ENCODE results near the gene KCND3.
"Not testable (repeated sequence)": the region's sequence is repeated elsewhere in the genome, so short reads cannot be mapped to it uniquely, and the experiment has no call there.

KCND3 gene

DNA sequence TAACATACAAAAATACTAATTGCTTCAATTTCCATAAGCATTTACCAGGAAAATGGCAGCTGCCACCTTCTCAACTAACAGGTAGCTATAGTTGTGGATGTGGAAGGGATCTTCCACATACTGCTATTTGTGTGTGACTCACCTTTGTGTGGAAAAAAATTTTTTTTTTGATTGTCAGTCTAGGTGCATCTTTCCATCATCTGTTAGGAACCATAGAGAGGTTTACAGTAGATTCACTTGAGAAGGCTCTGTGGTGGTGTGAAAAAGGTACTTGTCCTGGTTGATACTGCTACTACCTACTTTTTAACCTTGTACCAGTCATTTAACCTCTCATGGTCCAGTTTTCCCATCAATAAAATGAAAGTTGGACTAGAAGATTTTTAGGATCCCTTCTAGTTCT lies 220.8 kb downstream of the KCND3 start:
- no peak for DNase-seq (ENCODE audit: low read depth)
- H3K4me3 ChIP-seq (ENCODE audit: low read depth, low read length) = no peak overlapping the region

DNA sequence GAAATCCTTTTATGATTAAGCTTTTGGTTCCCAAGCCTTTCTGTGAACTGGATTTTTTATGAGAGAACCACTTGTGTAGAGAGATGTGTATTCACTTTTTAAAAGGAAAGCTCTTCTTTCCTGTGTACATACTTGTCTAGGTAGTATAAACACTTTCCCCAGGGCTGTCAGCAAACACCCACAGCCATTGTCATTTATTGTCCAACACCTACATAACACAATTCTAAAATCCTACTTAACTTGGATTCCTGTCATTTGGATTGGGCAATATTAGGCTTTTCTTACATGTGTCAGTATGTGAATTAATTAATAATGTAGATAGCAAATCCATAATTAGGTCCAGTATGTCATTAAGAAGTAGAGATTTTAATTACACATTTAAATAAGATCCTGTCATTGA lies 221.4 kb downstream of the KCND3 start:
- no peak overlapping the region for H3K4me3 ChIP-seq (ENCODE audit: low read depth, low read length)
- DNase-seq (ENCODE audit: low read depth) = no peak

DNA sequence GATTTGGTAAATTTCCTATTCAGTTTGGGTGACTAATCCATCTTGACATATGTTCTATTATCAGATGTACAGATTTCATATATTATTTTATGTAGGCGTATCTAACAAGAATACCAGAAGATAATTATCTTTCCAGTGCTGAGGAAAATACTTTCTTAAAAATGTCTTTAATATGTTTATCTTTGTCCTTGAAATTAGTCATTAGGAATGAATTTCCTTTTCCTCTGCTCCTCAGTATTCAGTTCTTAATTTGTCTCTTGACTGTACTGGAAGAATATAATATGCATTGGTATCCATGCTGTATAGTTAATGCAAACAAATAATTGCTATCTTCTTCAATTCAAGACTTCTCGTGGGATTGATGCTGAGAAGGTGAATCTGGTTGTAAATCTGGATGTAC lies 227.1 kb downstream of the KCND3 start:
- no peak overlapping the region for H3K4me3 ChIP-seq (ENCODE audit: low read depth, low read length)
- no peak for DNase-seq (ENCODE audit: low read depth)

DNA sequence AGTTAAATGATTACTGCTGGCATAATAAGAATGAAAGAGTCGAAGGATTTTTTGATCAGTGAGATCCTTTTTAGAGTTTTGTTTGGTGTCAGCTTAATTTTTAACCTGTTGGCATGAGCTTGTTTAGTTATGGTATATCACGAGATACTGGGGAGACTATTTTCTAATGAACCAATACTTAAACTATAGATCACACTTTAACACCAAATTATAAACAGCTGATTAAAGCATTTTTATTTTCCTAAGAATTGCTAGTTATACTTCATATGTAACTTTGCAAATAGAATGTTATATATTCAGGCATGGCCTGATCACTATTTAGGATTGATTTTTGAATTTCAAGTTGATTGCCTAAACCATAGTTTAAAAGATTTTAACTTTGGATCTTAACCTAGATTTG lies 227.8 kb downstream of the KCND3 start:
- no peak overlapping the region for H3K4me3 ChIP-seq (ENCODE audit: low read depth, low read length)
- DNase-seq (ENCODE audit: low read depth) = no peak

DNA sequence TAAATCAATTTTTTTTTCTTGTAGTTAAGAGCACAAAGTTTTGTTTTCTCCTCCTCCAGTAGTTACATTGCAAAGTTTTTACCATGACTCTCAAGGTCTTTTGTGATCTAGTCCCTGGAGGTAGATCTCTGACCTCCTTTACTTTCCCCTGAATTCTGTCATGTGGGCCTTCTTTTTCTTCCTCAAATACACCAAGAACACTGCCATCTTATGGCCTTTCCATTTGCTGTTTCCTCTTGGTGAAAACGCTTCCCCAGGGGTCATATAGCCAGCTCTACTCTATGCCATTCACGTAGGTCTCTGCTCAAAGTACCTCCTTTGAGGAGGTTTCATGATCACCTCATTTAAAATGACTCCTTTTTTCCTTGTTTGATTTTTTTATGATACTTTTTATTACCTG lies 231.1 kb downstream of the KCND3 start:
- H3K4me3 ChIP-seq (ENCODE audit: low read depth, low read length) = no peak overlapping the region
- no peak for DNase-seq (ENCODE audit: low read depth)

DNA sequence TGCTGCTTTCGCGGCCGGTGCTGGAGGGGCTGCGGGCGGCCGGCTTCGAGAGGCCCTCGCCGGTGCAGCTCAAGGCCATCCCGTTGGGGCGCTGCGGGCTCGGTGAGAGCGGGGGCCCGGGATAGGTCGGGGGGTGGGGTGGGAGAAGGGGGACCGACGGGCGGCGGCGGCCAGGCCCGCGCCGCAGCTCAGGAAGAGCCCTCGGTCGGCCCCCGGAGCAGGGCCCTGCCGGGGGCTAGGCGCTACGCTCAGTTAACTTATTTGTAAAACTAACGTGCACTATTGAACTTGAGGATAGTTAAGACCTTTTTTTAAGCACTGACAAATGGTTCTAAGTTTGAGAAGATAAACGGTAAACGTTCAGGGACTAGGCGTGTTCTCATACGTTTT lies 233.3 kb downstream of the KCND3 start:
- no peak for DNase-seq (ENCODE audit: low read depth)

DNA sequence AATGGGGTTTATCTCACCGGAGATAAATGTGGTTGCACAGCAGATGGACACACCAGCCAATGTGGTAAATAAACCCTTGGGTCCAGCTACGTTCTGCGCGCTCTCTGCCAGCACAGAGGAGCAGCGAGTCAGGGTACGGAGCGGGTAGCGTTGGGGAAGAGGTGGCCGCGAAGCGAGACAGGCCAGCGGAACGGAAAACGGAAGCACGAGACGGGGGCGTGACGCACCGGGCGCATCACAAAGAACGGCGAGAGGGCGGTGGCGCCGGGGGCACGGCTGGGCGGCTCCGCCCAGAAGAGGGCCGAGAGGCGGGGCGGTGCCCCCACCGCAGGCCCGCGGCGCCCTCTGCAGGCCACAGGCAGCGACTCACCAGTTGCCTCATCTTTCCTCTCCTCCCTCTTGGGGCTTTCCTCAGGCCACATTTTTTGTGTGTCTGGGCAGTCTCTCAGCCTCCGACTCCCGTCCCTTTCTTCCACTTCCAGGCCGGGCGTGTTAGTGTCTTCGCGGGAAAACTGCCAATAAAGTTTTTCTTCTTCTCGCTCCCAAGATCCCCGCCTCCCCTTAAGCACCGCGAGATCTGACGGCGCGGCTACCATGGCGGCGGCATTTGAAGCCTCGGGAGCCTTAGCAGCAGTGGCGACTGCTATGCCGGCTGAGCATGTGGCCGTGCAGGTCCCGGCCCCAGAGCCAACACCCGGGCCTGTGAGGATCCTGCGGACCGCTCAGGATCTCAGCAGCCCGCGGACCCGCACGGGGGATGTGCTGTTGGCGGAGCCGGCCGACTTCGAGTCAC lies 233.9 kb downstream of the KCND3 start, which contains the start of gene DDX20:
Gene DDX20 (plus strand): TSS at position 571 of the 793 bp plus-strand sequence. CDS start 24 bp downstream, at position 595.
- DNase-seq (ENCODE audit: low read depth) = peak; percentile 94
- H3K4me3 ChIP-seq (ENCODE audit: low read depth, low read length) = peak within 1 kb of the TSS; percentile 85

More for the DNA sequence above, 233.3 kb downstream of the KCND3 start:
- peak overlapping the region; percentile 85 for H3K4me3 ChIP-seq (ENCODE audit: low read depth, low read length)

DNA sequence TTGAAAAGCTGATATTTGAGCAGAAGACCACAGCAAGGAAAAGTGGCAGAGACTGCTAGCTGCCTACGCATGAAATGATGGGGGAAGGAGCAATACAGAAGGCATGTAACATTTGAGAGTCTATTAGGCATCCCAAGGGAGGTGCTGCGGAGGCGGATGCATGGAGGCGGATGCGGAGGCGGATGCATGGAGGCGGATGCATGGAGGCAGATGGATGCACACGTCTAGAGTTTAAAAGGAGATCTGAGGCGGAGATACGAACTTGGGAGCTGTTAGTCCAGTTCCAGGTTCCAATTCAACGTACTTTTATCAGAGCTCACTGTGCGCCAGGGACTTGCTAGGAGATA lies 234.5 kb downstream of the KCND3 start:
- DNase-seq (ENCODE audit: low read depth) = no peak
- H3K4me3 ChIP-seq (ENCODE audit: low read depth, low read length) = peak overlapping the region; percentile 85

DNA sequence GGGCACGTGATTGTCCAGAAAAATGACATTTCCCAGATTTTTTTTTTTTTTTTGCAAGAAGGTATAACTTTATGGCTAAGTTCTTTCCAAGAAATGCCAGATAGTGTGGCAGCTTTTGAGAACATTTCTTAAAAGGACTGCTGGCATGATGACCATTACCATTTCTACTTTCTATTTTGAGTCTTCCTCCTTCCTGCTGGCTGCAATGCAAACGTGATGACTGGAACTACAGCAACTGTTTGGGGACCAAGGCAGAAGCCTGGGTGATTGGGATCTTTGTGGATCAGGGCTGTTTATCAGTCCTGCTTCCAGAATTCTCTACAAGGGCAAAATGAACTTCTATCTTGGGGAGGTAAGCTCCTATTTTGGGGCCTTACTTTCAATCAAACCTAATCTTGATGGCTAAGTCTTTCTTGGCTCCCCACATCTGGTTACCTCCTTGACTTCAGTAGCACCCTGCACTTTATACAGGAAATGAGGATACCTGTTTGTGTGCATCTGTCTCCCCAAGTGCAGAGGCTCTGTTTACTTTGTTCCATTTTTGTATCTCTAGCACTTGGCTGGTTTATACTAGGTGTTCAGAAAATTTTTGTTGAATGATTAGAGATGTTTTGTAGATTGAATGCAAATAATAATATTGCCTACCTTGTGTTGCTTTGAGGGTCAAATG lies 237.4 kb downstream of the KCND3 start:
- no peak overlapping the region for H3K4me3 ChIP-seq (ENCODE audit: low read depth, low read length)
- no peak for DNase-seq (ENCODE audit: low read depth)

DNA sequence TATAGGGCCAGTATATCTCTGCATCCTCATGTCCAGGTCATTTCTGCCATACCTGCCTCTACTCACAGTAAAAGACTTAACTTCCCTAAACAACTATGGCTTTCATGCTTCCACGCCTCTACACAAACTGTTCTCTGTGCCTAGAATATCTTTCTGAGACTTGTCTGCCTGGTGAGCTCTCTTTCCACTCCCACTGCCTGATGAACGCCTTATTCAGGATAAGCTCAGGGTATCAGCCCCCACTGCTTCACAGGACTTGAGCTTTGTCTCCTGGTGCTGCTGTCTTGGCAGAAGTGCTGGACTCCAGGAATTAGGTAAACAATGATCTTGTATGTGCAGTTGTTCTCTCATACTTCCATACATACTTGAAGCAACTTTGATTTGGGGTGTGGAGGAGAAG lies 238.6 kb downstream of the KCND3 start:
- H3K4me3 ChIP-seq (ENCODE audit: low read depth, low read length) = no peak overlapping the region
- no peak for DNase-seq (ENCODE audit: low read depth)

DNA sequence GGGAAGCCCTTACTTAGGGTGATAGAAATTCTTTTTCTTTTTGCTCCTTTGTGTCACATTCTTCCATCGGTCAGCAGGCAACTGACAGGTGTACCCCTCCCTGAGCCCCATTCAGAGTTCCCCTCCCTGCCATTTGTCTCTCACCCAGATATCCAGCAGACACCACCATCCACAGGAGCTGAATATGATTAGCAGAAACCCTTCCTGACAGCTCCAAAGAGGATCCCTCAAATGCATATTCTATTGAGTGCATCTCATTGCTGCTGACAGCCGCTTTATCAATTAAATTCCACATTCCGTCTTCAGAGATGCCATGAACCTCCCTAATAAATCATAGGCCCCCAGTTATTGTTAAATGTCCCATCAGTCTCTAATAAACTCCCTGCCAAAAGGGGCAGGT lies 239.8 kb downstream of the KCND3 start:
- no peak overlapping the region for H3K4me3 ChIP-seq (ENCODE audit: low read depth, low read length)
- no peak for DNase-seq (ENCODE audit: low read depth)

DNA sequence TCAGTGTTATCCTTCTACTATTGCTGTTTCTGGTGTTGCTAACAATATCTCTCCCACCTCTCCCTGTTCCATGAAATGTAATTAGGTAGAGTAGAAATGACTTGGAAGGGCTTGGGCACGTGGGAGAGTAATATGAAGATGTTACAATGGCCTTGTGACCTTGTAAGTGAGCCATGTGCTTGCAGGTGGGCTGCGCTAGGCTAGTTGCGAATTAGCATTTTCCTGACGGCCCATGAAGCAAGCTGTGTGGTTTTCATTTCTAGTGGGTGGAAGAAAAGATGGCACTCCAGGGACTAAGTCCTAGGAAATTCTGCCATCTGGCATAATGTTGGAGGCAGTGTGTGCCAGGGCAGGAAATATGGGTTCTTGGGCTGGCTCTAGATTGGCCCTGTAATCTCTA lies 241.5 kb downstream of the KCND3 start:
- no peak overlapping the region for H3K4me3 ChIP-seq (ENCODE audit: low read depth, low read length)
- DNase-seq (ENCODE audit: low read depth) = no peak

DNA sequence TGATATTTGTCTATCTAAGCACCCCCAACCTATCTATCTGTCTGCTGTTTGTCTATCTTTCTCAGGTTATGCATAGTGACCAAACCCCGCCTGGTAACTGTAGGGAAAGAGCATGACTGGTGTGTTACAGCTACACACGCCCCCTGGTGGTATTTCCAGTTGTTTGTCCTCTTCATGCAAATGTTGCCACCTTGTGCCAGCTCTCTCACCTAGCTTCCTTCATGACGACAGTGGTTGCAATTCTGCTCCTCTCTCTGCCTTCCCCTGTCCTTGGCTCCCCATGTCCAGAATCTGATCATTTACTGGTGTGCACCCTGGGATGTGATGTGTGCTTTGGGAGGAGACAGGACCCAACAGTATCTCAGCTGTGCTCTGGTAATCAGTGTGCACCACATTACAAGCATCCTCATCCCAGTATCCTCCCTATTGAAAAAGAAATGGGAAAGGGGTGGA lies 242.2 kb downstream of the KCND3 start:
- DNase-seq (ENCODE audit: low read depth) = no peak
- H3K4me3 ChIP-seq (ENCODE audit: low read depth, low read length) = no peak overlapping the region

DNA sequence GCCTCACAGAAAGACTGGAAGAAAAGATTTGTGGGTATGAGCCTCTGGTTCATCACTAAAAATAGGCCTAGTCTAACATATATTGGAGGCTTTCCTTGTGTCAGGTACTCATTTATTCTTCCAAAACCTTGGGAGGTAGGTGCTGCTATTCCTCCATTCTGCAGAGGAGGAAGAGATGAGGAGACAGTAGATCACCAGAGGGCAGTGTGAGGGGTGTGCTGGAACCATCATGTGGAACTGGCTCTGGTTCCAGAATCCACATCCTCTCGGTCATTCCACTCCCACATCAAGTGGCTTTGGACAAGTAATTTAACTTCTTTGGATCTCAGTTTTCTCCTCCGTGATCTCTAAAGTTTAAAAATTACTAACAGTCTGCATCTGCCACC lies 242.9 kb downstream of the KCND3 start:
- no peak overlapping the region for H3K4me3 ChIP-seq (ENCODE audit: low read depth, low read length)
- no peak for DNase-seq (ENCODE audit: low read depth)

DNA sequence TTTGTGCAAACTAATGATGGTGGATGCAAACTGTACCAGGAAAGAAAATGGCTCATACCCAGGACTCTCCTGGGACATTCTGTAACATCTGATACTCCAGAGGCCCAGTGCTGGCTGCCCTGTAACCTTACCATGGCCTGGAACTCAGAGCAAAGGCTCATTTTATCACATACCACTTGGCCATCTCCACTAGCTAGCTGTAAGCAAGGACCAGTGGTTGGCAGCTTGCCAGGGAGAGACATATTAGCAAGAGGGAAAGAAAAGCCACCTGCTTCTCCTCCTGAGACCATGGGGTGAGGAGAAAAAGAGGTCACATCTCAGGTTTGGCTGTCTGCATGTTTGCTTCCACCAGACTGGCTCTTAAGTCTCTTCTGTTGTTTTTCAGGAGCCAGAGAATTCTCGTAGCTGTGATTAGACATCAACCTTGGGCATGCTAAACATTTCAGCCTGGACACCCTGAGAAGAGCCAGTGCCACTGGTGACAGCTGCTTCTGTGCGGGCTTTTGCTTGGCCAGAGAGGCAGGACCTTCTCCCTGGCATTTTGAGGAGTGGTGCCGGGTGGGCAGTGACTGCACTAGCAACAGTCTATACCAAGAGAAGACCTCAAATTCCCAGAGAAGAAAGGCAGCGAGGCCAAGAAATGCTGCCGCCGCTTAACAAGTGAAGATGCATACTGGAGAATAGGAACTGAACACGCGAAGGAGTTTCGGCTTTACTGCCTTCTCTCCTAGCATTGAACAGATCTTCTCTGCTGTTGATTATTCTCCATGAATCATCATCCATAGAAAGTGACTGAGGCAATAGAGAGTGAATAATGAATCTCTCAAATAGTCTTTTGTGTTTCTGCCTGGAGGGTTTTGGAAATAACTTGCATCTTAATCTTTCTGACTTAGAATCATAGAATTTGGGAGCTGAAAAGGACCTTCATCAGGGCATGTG lies 243.5 kb downstream of the KCND3 start:
- no peak overlapping the region for H3K4me3 ChIP-seq (ENCODE audit: low read depth, low read length)
- DNase-seq (ENCODE audit: low read depth) = no peak

DNA sequence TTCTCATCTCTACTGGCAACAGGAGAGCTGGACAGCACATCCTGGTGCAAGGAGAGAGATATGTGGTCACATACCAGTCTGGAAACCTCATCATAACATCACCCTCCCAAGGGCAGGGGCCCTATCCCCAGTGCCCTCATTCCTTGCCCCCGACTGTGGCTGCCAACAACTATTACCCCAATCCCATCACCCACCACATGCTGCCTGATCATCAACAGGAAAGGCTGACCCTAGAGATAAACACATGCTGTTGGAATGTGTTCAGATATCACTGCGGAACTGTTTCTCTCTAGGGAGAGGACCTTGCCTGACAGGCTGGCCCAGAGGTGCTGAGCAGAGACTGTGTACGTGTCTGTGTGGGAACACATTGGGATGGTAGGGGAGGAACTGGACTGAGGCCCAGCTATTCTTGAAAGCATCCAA lies 245.8 kb downstream of the KCND3 start:
- no peak overlapping the region for H3K4me3 ChIP-seq (ENCODE audit: low read depth, low read length)
- DNase-seq (ENCODE audit: low read depth) = peak; percentile 71

DNA sequence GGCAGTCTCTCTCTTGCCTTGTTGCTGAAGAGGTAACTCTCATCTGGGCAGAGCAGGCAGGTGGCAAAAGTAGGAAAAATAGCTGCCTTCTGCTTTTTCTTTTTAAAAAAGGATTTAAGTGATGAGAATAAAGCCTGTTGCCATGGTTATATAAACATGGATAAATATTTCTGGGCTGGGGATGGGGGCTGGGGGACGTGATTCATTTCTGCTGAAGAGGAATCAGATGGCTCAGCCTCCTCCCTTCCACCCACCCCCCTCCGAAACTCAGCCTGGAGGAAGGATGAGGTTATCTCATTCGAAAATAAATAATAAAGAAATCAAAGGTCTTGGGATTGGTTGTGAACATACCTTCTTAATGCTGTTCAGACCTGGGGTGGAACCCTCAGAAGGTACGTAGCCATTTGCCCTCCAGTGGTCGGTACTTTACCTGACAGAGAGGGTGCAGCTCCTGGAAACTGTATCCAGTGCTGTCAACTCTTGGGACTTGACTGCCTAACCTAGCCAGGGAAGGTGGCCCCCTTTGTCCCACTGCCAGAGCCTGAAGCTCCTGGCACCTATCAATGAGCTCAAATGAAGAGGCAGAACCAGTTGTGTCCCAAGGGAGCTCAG lies 246.4 kb downstream of the KCND3 start:
- DNase-seq (ENCODE audit: low read depth) = no peak
- H3K4me3 ChIP-seq (ENCODE audit: low read depth, low read length) = no peak overlapping the region

DNA sequence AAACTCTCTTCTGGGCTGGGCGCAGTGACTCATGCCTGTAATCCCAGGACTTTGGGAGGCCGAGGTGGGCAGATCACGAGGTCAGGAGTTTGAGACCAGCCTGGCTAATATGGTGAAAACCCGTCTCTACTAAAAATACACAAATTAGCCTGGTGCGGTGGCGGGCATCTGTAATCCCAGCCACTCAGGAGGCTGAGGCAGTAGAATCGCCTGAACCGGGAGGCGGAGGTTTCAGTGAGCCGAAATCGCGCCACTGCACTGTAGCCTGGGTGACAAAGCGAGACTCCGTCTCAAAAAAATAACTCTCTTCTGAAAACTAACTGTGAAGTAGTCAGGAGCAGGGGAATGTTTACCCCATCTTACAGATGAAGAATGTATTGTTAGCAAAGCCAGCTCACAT lies 247.2 kb downstream of the KCND3 start:
- not testable (repeated sequence) for DNase-seq (ENCODE audit: low read depth); H3K4me3 ChIP-seq (ENCODE audit: low read depth, low read length)

DNA sequence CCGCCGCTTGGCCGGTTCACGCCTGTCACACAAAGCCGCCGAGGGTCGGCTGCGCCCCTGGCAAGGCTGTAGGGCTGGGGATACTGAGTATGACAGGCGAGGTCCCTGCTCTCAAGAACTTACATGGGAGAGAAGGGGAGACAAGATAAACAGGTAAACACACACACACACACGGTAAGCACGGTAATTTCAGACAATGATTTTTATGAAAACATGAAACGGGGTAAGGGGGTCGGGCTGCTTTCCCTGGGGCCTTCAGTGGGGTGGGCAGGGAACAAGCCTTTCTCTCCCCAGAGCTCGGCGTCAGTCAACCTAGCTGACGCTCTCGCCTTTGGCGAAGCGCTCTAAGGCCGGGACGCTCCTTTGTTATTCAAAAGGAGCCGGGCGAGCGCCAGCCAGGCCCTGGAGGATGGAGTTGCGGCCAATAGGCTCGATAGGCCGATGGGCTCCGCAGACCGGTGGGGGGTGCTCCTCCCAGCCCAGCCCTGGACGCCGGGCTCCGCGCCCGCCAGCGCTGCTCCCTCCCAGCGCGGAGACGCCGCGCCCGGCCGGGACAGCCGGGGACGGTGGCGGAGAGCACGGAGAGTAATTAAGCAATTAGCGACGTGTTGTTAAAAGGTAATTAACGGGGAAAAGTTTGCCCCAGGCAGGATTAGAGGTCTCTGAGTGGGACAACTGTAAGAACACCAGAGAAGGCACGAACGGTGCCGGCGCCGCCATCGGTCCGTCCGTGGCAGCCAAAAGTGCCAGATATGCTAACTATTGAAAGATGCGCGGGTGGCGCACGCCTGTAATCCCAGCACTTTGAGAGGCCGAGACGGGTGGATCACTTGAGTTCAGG lies 249.3 kb downstream of the KCND3 start:
- DNase-seq (ENCODE audit: low read depth) = no peak
- peak overlapping the region; percentile 60 for H3K4me3 ChIP-seq (ENCODE audit: low read depth, low read length)
